A172 (cell line): ENCODE results near the gene ELAVL2. TPM values are rescaled to one million over a fixed set of nuclear protein-coding genes. Genes with fewer than 3 reads are reported as not detected.
A peak's percentile ranks its signal among the peaks of the same experiment; 100 is the strongest.

ENCODE experiments used
- DNase-seq: peaks from one replicate; pipeline ENCODE4 v3.0.0-alpha.2; 2015; ENCODE audit warnings: low spot score
- total RNA-seq: library from RNA; depleted of rRNA; stranded (reverse); fragments of >200 nt; shearing (Covaris generic); gene quantifications from 2 replicates; pipeline ENCODE4 v1.2.3, GENCODE V29; 2014

The ELAVL2 gene
- total RNA-seq, 1 experiment from 2014 or later, result 27.5 TPM

GRCh38 chr9:23821375-23822181 lies 4.5 kb downstream of the ELAVL2 start:
- no peak for DNase-seq

- DNase-seq, result no peak
Observed at GRCh38 chr9:23820451-23821374, 5.3 kb downstream of the ELAVL2 start.

GRCh38 chr9:23819403-23819802 lies 6.6 kb downstream of the ELAVL2 start:
- no peak for DNase-seq

DNA sequence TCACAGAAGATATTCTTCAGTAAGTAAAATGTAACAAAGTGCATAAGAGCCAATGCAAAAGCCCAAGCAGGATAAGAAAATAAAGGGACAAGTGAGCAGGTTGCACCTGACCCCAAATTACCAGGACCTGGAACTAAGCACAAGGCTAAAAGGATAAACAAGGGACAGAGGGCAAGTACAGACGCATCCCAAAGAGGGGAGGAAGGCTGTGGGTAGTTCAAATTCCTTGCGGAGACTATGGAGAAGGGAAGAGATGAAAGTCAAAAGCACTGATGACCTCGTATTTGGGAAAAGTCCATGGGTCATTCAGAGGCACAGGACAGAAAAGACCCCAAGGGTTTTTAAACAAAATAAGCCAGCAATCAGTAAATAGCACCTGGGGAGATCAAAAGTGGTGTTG lies 11.8 kb downstream of the ELAVL2 start:
- DNase-seq, result no peak

GRCh38 chr9:23812673-23813072 lies 13.4 kb downstream of the ELAVL2 start:
- no peak for DNase-seq

DNA sequence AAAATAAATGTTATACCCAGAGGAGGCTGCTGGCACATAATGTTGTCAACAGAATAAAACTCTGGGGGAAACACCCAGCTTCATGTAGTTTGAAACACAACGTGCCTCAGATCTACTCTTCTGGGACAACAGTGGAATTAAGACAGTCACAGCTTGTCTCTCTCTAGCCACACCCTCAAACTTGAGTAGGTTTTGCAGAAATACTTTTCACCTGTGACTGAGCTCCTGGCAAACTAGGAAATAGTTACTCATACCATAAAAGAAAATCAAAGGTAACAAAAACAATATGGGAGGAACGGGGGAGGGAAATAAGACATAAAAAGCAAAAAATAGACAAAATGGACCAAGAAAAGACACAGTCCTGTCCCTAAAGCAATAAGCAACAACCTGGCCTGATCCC lies 14.4 kb downstream of the ELAVL2 start:
- no peak for DNase-seq

DNA sequence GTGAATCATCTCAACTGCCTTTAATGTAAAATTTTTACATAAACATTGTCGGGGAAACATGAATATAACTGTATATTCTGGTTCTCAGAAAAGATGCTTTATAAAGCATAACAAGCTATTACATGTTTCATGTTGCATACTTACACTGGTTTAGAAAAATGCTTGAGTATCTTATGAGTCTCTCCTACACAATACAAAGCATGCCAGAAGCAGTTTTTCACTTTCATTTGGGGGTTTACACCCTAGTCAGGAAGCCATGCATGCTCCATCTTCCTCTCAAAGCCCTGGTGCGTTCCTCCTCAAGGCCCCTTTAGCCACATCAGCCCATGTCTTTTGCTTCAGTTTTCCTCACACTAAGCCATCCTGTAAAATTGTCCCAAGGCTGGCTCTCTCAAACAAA lies 22.8 kb downstream of the ELAVL2 start:
- DNase-seq, result no peak

DNA sequence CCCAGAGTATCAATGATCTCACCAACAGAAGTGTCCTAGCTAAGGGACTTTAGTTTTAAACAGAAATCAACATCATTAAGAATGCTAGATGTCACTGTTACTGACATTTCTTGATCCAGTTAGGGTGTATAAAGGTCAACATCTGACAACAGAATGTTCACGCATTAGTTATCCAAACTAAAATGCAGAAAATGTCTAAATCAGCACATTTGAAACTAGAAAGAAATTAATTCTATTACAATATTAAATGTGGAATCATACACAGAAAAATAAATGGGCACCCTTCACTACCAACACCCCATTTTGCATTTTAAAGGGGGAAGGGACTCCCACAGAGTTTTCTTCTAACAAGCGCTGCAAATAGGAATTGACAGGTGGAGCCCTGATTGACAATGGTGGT lies 24.5 kb downstream of the ELAVL2 start:
- no peak for DNase-seq

DNA sequence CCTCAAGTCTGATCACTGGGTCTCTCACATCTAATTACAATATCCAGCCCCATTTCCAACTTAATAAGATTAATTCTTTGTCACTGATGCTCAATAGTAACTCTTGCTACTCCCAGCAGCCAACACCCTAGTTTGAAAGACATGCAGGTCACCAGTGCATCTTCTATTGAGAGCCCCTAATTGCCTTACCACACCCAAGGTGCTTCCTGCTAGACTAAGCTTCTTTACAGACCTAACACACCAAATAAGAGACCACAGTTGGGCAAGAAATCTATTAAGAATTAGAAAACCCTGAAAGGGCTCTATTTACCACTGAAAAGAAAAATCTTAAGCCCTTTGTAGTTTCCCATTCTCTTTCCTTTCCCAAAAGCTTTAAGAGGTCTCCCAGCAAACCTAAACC lies 26.5 kb downstream of the ELAVL2 start:
- no peak for DNase-seq

GRCh38 chr9:23798325-23798724 lies 27.7 kb downstream of the ELAVL2 start:
- no peak for DNase-seq

DNA sequence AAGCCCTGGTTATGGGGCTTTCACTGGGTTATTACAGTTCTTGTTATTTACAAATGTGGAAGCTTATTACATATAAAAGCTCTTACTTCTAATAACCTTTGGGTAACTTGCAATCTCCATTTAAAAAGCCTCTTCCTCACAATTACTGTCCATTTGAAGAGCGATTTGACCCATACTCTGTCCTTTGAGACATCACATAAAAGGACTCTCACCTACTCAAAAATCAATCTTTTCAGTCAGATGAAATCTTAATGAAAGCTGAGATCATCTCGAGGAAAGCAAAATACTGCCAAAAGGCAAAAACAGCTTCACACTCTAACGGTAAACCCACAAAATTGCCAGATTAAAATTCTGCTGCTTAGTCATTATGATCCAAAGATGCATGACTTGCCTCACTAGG lies 29.8 kb downstream of the ELAVL2 start:
- DNase-seq, result no peak

- no peak for DNase-seq
Observed at GRCh38 chr9:23790351-23791260, 35.4 kb downstream of the ELAVL2 start.

DNA sequence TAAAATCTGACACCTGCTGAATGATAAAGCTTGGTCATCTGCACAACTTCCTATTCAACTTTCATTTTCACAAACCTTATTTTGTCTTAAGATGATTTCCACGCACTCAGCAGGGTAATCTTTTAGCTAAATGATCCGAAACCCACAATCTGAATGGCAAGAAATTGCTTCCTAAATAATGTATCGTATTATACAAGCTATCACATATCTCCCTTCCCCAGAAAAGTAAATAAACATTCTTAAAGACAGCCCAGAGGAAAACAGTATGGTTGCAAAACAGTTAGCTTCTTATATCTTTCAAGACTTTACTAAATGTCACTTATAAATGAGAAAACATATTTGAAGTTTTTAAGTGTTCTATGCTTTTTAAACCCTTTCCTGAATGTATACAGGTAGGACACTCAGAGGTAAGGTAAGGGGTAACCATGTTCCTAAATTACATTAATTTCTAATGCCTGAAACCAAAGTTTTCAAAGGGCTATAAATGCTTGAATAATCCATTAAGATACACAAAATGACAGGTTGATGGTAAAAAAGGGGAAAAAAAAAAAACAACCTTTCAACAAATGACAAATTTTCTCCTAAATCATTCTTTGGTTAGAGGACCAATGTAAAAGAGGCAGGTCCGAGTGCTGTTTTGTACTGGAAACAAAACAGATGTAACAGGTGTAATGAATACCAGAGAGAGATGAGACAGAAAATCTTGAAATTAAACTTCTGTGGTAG lies 36.3 kb downstream of the ELAVL2 start:
- DNase-seq, result no peak

- DNase-seq, result no peak
Observed at GRCh38 chr9:23784962-23785361, 41.1 kb downstream of the ELAVL2 start.

- no peak for DNase-seq
Observed at GRCh38 chr9:23783509-23783908, 42.5 kb downstream of the ELAVL2 start.

- peak; percentile 36 for DNase-seq
Observed at GRCh38 chr9:23779220-23779619, 46.8 kb downstream of the ELAVL2 start.

- no peak for DNase-seq
Observed at GRCh38 chr9:23777328-23777727, 48.7 kb downstream of the ELAVL2 start.

GRCh38 chr9:23775549-23775948 lies 50.5 kb downstream of the ELAVL2 start:
- no peak for DNase-seq

DNA sequence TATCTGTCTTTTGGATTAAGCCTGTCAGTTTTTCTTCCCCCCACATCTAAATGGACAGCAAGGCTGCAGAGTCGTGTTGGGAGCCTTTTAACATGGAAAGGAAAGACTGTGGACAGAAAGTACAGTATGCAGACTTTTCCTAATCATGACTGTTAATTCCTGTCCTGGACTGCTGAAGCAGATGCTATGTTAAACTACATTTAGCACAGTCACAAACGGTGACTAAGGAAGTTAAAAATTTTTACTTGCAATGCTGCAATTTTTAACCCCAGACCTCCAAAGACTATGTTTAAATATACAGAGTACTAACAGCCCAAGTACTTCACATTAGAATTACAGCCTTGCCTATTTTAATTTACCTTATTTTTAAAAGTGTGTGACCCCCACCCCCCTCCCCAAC lies 51.8 kb downstream of the ELAVL2 start:
- peak; percentile 10 for DNase-seq

GRCh38 chr9:23772385-23772783 lies 53.7 kb downstream of the ELAVL2 start:
- DNase-seq, result no peak

DNA sequence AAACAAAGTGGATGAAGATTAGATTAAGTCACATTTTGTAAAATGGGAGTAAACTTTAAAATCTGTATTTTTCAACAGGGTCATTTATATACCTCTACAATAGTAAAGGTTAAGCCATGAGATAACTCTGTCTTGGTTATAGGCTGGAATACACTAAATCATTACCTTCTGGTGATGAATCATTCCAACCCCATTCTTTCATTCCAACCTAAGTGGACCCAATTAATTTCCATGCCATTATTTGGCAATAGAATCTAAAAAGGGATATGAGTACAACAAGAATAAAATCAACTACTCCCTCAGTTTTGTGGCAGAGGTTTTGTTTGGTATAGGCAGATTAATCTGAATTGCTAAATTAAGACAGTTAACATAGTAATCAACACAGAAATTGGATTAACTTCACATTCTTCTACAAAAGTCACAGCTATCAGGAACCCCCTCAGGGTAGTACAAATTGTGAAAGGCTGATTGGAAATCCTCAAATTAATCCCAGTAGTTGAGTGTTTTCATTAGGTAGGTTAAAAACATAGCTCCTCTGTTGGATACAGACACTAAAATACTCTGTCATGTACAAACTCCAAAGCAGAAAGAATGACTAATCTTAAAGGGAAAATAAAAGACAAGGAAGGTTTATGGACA lies 54.2 kb downstream of the ELAVL2 start:
- peak; percentile 6 for DNase-seq
